ENCODE measurements around the gene AKAP6. TPM values are rescaled to one million over a fixed set of nuclear protein-coding genes. Genes with fewer than 3 reads are reported as not detected.

AKAP6 gene
- polyA plus RNA-seq, 3 donors: 2.6 to 2.7 (median 2.6) TPM

DNA sequence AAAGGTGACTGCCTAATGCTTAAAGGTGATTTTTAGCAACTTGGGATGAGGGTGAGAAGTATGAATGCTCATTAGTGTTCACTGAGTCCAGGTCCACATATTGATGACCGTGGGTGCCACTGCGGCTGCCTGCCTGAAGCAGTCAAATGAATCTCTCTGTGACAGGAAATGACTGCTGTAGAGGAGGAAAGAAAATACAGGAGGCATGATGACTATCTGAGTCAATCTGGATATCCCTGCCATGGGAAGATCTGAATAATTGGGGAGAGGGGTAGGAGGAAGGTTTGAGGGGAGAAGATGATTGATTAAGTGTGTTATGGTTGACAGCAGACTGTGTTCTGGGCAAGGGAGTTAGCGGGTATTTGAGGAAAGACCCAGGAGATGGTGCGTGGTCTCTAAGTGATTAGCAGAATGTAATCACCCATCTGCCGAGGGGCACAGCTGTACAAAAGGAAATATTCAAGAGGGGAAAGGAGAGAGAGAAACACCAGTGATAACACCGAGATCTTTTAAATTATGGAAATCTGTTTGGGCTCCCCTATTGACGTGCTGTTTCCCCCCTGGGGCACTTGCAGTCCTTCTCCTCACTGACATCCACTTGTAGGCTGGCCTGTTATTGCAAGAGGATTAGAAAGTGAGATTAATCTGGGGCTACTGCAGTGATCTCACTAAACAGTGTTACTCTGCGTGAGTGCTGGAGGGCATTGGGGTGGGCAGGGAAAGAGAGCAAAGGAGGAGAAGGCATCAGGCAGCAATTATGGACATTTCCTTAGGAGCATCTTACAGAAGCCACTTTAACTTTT lies 97.7 kb downstream of the AKAP6 start:
- DNase-seq (ENCODE audit: extremely low read depth in 1 of 11, low read depth in 9 of 11, low spot score in 4 of 11): no peak

DNA sequence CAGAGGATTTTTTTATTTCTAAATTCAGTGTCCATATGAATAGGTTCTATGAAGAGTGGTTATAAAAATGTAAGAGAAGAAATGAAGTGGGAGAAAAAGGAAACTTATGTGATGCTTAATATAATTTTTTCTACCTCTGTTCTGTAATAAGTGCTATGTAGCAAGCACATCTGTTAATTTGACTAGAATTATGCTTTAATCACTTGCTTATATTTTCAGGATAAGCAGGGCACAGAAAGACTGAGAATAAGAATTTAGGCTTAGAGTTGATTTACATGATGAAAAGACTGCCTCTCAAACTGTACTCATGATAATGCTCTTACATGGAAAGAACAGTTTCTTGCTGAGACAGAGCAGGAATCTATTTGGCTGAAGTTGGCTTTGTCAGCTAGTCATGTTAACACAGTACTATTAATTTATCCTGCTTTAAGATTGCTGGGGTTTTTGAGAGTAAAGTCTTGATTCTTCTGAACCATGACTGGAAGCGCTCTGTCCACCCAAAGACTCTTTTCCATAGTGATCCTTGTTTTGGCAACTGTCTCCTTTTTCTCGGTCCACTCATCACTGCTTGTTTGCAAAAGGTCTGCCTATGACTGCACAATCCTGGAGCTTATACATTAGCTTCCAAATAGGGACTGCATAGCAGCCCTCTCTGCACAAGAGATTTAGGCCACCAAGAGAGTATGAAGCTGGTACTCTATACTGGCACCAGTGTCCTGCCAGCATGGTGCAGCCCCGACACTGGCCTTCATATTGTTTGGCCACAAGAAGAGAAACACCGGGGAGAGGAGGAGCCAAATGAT lies 98.8 kb downstream of the AKAP6 start:
- no peak for DNase-seq (ENCODE audit: extremely low read depth in 1 of 11, low read depth in 9 of 11, low spot score in 4 of 11)

DNA sequence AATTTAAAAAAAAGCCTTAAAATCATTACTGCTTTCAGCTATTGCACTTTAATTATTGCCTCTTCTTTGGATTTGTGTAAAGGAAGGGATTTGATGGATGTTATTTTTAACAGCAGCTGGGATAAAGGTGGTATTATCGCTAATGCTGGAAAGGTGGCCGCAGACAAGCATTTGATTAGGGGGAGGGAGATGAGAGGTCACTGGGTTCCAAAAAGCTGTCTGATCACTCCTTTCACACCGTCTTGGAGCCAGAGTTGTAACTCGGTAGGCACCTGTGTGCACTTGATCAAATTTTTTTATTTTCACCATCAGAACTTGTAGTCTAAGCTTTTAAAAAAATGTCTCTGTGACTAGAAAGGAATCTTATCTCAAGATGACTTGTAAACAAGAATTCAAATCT lies 99.8 kb downstream of the AKAP6 start:
- DNase-seq (ENCODE audit: extremely low read depth in 1 of 11, low read depth in 9 of 11, low spot score in 4 of 11): no peak

DNA sequence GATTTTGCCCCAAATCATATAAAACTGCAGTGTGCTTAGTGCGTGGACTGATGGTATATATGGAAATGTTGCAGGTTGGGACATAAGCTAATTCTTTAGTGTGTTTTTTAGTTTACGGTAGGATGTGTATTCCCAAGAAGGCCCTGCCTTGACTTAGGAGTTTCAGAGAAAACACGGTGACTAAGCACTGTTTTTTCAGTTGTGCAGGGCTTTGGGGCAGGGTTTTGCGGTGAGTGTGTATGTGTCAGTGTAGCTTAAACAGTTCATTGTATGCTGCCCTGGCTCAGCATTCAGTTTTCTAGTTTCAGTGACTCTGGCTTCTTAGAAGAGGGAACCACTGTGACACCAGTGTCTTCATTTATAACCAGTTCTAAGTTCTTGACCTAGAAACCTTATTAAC lies 101.2 kb downstream of the AKAP6 start:
- no peak for DNase-seq (ENCODE audit: extremely low read depth in 1 of 11, low read depth in 9 of 11, low spot score in 4 of 11)

DNA sequence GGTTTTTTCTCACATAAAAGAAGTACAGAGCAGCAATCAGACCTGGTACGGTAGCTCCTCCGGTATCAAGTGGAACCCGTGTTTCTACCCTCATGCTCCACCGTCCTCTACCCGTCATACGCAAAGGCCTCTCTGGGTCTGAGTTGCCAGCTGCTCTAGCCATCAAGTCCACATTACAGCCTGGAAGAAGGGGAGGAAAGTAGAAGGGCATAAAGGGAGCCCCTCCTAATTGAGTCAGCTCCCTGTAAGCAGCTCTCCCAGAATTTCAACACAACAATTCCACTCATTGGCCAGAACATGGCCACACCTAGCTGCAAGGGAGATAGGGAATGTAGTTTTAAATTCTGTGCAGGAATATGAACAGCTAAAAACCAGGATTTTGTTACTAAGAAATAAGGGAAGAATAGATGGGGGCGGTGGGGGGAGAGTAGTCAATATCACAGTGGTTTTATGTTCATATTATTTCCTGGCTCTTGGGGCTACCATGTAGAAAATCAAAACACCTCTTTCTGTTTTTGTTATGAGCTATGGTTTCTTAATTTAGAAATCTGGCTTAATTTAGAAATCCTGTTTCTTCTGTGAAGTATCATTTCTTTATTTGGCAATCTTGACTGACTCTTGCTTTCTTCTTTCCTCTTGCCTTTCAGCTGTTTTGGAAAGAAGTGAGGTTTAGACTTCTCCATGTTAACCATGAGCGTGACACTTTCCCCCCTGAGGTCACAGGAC lies 103.9 kb downstream of the AKAP6 start:
- no peak for DNase-seq (ENCODE audit: extremely low read depth in 1 of 11, low read depth in 9 of 11, low spot score in 4 of 11)

DNA sequence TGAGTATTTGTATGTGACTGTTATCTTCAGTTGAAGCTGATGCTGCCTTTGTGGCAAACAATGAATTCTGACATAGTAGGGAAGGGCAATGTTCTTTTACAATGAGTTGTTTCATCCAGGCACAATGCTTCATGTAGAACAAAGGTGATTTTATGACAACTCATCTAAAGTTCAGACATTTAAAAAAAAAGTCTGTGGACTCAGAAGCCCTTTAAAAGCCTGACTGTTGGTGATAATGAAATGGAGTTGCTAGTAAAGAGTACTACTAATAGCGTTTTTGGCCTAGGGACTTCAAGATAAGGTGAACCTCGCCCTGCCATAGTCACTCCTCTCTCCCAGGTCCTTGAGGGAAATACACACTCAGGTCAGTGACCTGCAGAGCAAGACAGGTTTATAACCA lies 105.1 kb downstream of the AKAP6 start:
- DNase-seq (ENCODE audit: extremely low read depth in 1 of 11, low read depth in 9 of 11, low spot score in 4 of 11): no peak

DNA sequence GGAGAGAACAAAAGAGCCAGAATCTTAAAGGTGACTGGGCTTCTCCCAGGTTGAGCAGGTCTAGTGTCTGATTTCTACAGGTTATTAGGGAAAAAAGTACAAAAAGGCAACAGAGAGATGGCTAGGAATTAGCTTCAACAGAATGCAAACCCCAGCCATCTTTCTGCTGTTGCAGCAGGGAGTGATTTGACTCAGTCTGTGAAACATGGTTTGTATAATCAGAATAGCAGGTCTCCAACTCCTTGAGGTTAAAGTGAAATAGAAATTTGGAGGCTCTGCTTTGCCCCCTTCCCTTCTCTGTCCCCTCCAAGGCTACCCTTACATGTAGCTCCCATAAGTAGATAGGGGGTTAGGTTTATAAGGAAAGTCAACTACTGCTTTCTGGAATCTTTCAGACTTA lies 105.8 kb downstream of the AKAP6 start:
- DNase-seq (ENCODE audit: extremely low read depth in 1 of 11, low read depth in 9 of 11, low spot score in 4 of 11): no peak

DNA sequence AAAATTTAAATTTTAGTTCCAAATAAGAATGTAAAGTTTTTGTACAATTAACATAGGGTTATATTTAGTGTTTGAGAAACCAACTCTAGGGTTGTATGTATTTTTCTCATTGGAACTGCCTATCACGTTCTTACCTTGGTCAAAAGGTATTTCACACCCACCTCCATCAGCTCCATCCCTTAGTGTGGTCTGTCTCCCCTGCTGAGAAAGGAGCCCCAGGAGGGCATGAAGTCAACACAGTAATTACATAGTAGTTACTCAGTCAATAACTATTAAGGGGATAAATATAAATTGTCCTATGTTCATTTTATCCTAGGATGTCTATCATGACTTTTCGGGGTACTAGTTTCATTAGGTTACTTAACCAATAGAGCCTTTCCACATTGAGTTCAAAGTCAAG lies 106.3 kb downstream of the AKAP6 start:
- DNase-seq (ENCODE audit: extremely low read depth in 1 of 11, low read depth in 9 of 11, low spot score in 4 of 11): no peak

DNA sequence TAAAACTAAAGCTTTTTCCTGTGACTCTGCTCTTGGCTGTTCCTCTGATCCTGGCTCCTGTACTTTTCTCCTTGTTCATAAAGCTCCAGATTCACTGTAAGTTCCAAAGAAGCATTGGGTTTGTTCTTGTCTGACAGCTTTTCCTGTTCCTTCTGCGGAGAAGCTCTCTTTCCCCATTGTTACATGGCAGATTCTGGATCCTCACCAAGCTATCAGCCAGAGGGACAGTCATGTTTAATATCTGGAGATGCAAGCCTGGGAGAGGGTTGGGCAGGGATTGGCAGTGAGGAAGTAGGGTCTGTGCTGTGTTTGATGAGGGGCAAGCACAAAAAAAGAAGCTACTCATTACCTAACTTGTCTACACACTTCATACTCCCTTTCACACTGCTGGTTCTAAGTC lies 107.9 kb downstream of the AKAP6 start:
- DNase-seq (ENCODE audit: extremely low read depth in 1 of 11, low read depth in 9 of 11, low spot score in 4 of 11): no peak

DNA sequence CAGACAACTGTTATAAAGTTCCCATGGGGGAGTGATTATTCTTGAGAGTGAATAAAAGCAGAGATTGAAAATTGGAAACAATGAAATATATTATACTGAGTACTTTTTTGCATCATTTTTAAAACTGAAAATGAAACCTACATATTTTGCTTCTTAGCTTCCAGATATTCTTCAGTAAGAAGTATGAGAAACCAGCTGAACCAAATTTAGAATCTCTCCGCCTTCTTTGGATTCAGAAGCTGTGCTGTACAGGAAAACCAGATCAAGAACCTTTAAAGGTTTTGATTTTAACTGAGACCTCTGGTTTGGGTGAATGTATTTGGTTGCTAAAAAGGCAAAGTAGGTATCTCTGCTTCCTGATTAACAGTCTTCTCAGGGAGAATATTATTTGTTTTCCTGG lies 109.4 kb downstream of the AKAP6 start:
- DNase-seq (ENCODE audit: extremely low read depth in 1 of 11, low read depth in 9 of 11, low spot score in 4 of 11): no peak

DNA sequence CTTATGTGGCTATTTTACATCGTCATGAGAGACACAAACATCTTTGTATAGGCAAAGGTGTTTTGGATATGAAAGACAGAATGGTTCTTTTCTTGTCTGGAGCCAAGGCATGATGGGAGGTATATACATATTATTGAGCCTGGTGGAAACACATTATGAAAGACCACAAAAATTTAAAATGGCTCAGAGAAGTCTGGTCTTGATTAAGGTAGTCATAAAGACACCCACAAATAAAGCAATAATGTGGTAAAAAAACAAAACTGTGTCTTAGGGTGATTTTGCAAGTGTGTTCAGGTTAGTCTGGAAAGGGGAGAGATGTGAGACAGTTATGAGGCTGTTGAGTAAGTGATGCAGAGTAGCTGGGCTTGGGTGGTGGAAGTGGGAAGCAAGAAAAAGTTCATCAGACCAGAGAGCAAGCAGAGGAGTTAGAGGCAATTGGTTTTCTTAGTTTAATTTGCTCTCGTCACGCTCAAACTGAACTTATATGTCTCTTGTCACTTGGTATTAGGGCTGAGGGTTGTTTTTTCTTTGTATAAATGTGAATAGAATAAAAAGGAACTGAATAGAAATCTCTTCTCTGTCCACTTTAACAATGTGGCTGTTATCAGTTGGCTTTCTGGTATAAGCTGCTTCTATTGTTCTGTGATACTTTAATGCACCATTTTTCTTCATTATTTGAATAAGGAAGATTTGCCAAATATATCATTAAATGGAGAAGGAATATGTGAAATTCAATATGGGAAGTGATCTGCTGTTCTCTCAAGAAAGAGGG lies 115.0 kb downstream of the AKAP6 start:
- no peak for DNase-seq (ENCODE audit: extremely low read depth in 1 of 11, low read depth in 9 of 11, low spot score in 4 of 11)

DNA sequence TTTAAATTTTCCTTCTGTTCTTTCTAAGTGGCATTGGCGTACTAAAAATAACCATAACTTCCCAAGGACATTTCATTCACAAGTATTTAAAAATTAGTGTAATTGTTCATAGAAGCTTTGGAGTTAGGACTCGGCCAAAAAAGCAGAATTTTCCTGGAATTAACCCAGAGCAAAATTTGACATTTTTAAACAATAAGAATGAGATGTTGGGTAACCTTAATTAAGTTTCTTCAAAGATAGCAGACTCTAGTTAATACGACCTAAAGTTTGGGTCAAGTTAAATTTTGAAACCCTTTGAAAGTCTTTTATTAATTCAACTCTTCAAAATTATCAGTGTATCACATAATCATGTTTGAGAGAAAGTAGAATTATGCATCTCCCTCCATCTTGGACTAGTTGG lies 118.3 kb downstream of the AKAP6 start:
- DNase-seq (ENCODE audit: extremely low read depth in 1 of 11, low read depth in 9 of 11, low spot score in 4 of 11): no peak

DNA sequence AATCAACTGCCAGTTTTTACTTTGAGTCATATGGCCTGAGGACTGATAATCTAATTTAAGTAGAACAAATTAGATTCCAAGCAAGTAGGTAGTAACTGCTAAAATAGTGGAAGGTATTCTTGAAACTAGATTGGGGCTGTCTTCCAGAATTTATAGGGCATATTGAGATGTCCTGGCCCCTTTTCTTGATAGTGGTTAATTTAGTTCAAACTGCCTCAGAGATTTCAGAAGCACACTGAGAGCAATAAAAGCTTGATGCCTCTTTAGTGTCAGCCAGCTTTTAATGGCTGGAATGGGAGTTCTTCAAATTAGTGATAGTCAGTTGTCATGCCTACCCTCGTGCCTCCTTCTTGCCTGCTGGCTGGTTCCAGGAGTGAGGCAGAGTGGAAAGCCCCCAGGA lies 120.5 kb downstream of the AKAP6 start:
- DNase-seq (ENCODE audit: extremely low read depth in 1 of 11, low read depth in 9 of 11, low spot score in 4 of 11): no peak

DNA sequence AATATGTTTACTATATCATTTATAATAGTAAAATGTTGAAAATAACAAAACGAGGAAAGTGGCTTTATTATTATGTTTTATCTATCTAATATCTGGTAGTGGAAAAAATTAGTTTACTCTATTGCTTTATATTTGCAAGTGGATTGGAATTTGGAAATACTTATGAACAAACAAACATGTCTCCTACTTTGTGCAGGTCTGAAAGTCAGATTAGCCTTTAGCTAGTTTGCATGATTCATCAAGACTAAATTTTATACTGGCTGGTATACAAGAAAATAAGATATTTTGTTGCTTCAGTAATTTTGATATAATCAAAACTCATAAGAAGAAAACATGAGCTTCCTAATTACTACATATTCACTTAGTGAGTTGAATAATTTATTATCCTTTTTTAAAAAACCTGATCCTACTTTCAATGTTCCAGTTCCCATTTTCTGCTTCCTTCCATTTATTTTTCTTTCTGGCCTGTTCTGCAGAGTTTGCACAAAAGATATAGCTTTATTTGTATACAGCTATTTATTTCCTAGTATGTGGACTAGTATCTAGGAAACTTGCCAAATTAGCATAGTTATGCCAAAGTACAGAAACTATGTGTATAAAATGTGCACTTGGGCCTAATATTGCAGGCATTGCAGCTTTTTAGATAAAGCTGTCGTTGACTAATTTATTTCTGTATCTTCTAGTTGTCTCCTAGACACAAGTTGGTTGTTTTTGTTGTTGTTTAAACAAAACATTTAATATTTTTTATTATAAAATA lies 122.0 kb downstream of the AKAP6 start:
- peak in 1 of 11 donors; percentile 35 for DNase-seq (ENCODE audit: extremely low read depth in 1 of 11, low read depth in 9 of 11, low spot score in 4 of 11)

DNA sequence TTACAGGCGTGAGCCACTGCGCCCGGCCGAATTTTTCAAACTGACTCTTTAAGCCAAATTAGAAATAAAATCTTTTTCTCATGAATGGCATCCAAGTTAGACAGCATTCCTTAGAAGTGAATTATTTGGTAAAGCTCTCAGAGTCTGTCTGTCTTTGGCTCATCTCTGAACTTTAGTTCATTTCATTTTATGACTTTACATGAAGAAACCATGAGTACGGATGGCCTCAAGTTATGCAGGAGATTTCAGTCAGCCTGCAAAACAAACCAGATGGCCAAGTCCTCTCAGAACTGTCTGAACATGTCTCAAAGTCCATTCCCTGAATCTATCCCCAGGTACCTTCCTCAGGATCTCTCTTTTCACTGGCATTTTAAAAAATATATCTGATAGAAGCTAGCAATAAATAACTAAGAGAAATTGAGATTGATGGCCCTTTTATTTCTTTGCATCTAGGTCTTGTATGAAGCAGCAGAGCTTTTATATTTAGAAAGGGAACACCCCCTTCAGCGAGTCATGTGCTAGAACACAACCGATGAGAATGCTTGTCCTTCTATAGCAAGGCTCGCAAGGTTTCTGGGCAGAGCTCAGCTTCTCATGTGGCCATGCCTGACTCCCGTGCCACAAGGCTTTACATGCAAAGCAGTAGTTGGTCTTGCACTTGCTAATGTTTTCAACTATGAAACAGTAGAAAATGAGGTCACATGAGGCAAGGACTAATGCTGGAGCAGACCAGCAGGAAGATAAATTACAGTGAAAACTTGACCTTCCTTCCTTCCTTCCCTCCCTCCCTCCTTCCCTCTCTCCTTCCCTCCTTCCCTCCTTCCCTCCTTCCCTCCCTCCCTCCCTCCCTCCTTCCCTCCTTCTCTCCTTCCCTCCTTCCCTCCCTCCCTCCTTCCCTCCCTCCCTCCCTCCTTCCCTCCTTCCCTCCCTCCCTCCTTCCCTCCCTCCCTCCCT lies 125.0 kb downstream of the AKAP6 start:
- DNase-seq (ENCODE audit: extremely low read depth in 1 of 11, low read depth in 9 of 11, low spot score in 4 of 11): no peak

DNA sequence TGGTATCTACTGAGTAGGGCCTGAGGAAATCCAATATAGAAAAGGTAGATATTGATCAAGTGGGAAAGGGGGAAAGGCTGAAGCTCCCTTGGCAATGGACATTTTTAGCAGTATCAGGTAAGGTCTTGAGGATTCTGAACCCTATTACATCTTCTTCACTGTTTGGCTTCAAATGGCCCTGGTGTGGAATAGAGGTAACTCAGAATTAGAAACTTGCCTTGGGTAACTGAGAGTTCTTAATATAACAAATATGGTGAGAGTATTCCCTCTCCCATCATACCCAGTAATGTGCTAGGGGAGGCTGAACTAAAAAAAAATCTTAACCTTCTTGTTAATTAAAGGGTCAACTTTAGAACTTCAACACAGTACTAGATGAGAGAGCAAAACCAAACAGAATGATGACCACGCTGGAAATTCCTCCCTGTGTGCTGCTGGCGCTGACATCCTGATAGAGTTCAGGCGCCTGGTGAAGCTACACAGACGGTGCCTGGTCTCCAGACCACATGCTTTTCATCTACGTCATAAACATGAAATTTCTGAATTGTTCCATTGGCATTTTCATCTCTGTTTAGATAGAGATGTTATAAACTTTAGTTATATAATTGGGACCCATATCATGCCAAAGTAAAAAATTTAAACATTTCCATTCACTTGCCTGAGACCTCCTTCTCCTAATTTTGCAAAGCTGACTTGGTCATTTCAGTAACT lies 128.3 kb downstream of the AKAP6 start:
- DNase-seq (ENCODE audit: extremely low read depth in 1 of 11, low read depth in 9 of 11, low spot score in 4 of 11): no peak

DNA sequence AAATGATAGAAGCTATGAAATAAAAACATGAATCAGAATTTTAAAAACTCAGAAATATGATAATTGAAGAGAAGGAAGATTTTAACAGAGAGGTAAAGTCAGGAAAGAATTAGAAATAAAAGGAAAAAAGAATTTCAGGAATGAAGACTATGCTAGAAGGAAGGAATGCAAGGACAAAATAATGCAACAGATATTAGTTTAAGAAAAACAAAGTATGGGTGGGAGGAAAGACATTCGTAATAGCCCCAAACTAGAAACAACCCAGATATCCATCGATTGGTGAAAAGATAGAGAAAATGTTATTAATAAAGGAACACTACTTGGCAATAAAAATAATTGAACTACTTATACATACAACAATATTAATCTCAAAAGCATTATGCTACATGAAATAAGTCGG lies 129.6 kb downstream of the AKAP6 start:
- no peak for DNase-seq (ENCODE audit: extremely low read depth in 1 of 11, low read depth in 9 of 11, low spot score in 4 of 11)
